ENCODE measurements around the gene ZNF530. TPM values are rescaled to one million over a fixed set of nuclear protein-coding genes. Genes with fewer than 3 reads are reported as not detected.

The ZNF530 gene
- total RNA-seq, 1 experiment from 2014 or later = 8.6 TPM

GRCh38 chr19:57656346-57656745, 56.7 kb downstream of the ZNF530 start:
- CTCF ChIA-PET = no interaction called here

More at GRCh38 chr19:57656346-57656745, 56.7 kb downstream of the ZNF530 start:
- Mint-ChIP-seq H3K36me3 (ENCODE audit: insufficient read depth, unreplicated experiment) (peaks cover 9% of the 10 kb centered on the region), H3K4me3 (ENCODE audit: unreplicated experiment) (no peak overlapping the region), H3K4me1 (ENCODE audit: low read depth, unreplicated experiment) (peaks cover 27% of the 10 kb centered on the region), H3K27me3 (ENCODE audit: insufficient read depth, unreplicated experiment) (peaks cover 10% of the 10 kb centered on the region), H3K27ac (ENCODE audit: unreplicated experiment) (no peak overlapping the region), H3K9me3 (ENCODE audit: unreplicated experiment) (peaks cover 56% of the 10 kb centered on the region)
- Histone ChIP-seq H3K4me3 (ENCODE audit: low read depth, low read length) (no peak overlapping the region), H3K27me3 (replicated peaks; ENCODE audit: control insufficient read depth, insufficient read depth, low read length) (no peaks in the 10 kb centered on the region; the same call in 1 of the 2 replicates), H3K36me3 (ENCODE audit: control insufficient read depth, insufficient read depth, low read length) (no peaks in the 10 kb centered on the region), H3K4me1 (peaks cover 12% of the 10 kb centered on the region; the same call in 1 of the 2 replicates), H3K9me3 (peaks cover 28% of the 10 kb centered on the region)
- no TSS peak for BruUV-seq (replicated peaks)
- no peak for DNase-seq
- TF ChIP-seq CTCF (IDR thresholded peaks at IDR 0.05; ENCODE audit: insufficient read depth in 1 of 2, low read depth in 1 of 2, low read length in 1 of 2, severe bottlenecking in 1 of 2, unreplicated experiment in 1 of 2) = no peak
- intact Hi-C loops (cut with micrococcal nuclease; ENCODE audit: unreplicated experiment) = no loop called here
- POLR2A ChIA-PET = no interaction called here

Other genes with a start within 250 kb of the ZNF530 start
- 0.07 and 0.09 TPM in 2 replicates for gene ZNF304, start 248.6 kb upstream of the ZNF530 start, total RNA-seq (2022)
- 7.0 and 8.6 TPM in 2 replicates for gene TRAPPC2B, start 236.3 kb upstream of the ZNF530 start, total RNA-seq (2022)
- 0.95 and 1.8 TPM in 2 replicates for gene ZNF547, start 236.3 kb upstream of the ZNF530 start, total RNA-seq (2022)
- gene ZNF548, start 210.0 kb upstream of the ZNF530 start, total RNA-seq (2022) = 4.9 and 5.5 TPM in 2 replicates
- gene ZNF17, start 188.7 kb upstream of the ZNF530 start, total RNA-seq (2022) = 7.2 and 9.5 TPM in 2 replicates
- 14.6 and 15.9 TPM in 2 replicates for gene ZNF749, start 164.6 kb upstream of the ZNF530 start, total RNA-seq (2022)
- gene VN1R1, start 142.7 kb upstream of the ZNF530 start, total RNA-seq (2022) = 0.11 TPM in 1 of 2 replicates, not detected in the other
- gene ZNF772, start 122.3 kb upstream of the ZNF530 start, total RNA-seq (2022) = 1.2 and 1.7 TPM in 2 replicates
- 13.6 and 16.9 TPM in 2 replicates for gene ZNF419, start 112.1 kb upstream of the ZNF530 start, total RNA-seq (2022)
- gene ZNF773, start 99.9 kb upstream of the ZNF530 start, total RNA-seq (2022) = 7.7 and 10.0 TPM in 2 replicates
- 5.2 and 5.5 TPM in 2 replicates for gene ZNF549, start 72.5 kb upstream of the ZNF530 start, total RNA-seq (2022)
- gene ZNF550, start 40.0 kb upstream of the ZNF530 start, total RNA-seq (2022) = 11.2 and 11.5 TPM in 2 replicates
- gene ZNF416, start 21.0 kb upstream of the ZNF530 start, total RNA-seq (2022) = 5.5 and 6.1 TPM in 2 replicates
- gene ZIK1, start 15.7 kb upstream of the ZNF530 start, total RNA-seq (2022) = not detected in 2 replicates
- 6.6 and 6.8 TPM in 2 replicates for gene ZNF134, start 14.4 kb downstream of the ZNF530 start, total RNA-seq (2022)
- 10.5 and 13.3 TPM in 2 replicates for gene ZNF211, start 33.3 kb downstream of the ZNF530 start, total RNA-seq (2022)
- gene ZSCAN4, start 69.0 kb downstream of the ZNF530 start, total RNA-seq (2022) = not detected in 2 replicates
- gene ZNF551, start 82.1 kb downstream of the ZNF530 start, total RNA-seq (2022) = 12.7 and 14.8 TPM in 2 replicates
- not detected in 2 replicates for gene ZNF154, start 109.3 kb downstream of the ZNF530 start, total RNA-seq (2022)
- not detected in 2 replicates for gene ZNF671, start 127.7 kb downstream of the ZNF530 start, total RNA-seq (2022)
- gene ZNF776, start 146.9 kb downstream of the ZNF530 start, total RNA-seq (2022) = 15.6 and 16.0 TPM in 2 replicates
- 6.2 and 9.1 TPM in 2 replicates for gene ZNF586, start 169.8 kb downstream of the ZNF530 start, total RNA-seq (2022)
- 38.6 and 48.2 TPM in 2 replicates for gene ZNF552, start 215.0 kb downstream of the ZNF530 start, total RNA-seq (2022)
- gene ZNF587B, start 230.4 kb downstream of the ZNF530 start, total RNA-seq (2022) = 32.5 and 35.4 TPM in 2 replicates
- gene ZNF587, start 250.0 kb downstream of the ZNF530 start, total RNA-seq (2022) = 70.5 and 78.0 TPM in 2 replicates

Data from Caco-2 (cell line).